Measurements from ENCODE around the gene C11orf68. TPM values are rescaled to one million over a fixed set of nuclear protein-coding genes. Genes with fewer than 3 reads are reported as not detected.
"Not testable (repeated sequence)": the region's sequence is repeated elsewhere in the genome, so short reads cannot be mapped to it uniquely, and the experiment has no call there.

The C11orf68 gene
- total RNA-seq, 1 donor from 2014 or later, result 27.2 TPM

DNA sequence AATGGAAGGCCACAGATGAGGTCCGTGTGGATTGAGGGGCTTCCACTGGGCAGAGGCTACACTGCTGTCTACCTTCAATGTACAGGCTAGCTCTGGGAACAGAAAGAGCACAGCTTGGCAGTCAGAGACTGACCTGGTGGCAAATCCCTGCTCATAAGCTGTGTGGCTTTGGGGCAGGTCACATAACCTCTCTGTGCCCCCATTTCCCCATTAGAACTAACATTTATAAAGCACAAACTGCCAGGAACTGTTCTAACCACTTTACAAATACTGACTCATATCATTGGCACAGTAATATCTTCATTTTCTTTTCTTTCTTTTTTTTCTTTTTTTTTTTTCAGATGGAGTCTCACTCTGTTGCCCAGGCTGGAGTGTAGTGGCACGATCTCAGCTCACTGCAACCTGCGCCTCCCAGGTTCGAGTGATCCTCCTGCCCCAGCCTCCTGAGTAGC is 21.8 kb downstream of the C11orf68 start:
- TF ChIP-seq, protein P1, sequence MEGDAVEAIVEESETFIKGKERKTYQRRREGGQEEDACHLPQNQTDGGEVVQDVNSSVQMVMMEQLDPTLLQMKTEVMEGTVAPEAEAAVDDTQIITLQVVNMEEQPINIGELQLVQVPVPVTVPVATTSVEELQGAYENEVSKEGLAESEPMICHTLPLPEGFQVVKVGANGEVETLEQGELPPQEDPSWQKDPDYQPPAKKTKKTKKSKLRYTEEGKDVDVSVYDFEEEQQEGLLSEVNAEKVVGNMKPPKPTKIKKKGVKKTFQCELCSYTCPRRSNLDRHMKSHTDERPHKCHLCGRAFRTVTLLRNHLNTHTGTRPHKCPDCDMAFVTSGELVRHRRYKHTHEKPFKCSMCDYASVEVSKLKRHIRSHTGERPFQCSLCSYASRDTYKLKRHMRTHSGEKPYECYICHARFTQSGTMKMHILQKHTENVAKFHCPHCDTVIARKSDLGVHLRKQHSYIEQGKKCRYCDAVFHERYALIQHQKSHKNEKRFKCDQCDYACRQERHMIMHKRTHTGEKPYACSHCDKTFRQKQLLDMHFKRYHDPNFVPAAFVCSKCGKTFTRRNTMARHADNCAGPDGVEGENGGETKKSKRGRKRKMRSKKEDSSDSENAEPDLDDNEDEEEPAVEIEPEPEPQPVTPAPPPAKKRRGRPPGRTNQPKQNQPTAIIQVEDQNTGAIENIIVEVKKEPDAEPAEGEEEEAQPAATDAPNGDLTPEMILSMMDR (conservative IDR thresholded peaks at IDR 0.05), result no peak
- Mint-ChIP-seq H3K4me3 (peak overlapping the region; percentile 38), H3K27me3 (ENCODE audit: low read depth) (peaks cover 54% of the 10 kb centered on the region), H3K36me3 (ENCODE audit: low read depth) (no peaks in the 10 kb centered on the region), H3K4me1 (peaks cover 28% of the 10 kb centered on the region), H3K27ac (ENCODE audit: unreplicated experiment) (no peak overlapping the region), H3K9me3 (no peaks in the 10 kb centered on the region)
- DNase-seq (ENCODE audit: low read depth, low spot score), result no peak

DNA sequence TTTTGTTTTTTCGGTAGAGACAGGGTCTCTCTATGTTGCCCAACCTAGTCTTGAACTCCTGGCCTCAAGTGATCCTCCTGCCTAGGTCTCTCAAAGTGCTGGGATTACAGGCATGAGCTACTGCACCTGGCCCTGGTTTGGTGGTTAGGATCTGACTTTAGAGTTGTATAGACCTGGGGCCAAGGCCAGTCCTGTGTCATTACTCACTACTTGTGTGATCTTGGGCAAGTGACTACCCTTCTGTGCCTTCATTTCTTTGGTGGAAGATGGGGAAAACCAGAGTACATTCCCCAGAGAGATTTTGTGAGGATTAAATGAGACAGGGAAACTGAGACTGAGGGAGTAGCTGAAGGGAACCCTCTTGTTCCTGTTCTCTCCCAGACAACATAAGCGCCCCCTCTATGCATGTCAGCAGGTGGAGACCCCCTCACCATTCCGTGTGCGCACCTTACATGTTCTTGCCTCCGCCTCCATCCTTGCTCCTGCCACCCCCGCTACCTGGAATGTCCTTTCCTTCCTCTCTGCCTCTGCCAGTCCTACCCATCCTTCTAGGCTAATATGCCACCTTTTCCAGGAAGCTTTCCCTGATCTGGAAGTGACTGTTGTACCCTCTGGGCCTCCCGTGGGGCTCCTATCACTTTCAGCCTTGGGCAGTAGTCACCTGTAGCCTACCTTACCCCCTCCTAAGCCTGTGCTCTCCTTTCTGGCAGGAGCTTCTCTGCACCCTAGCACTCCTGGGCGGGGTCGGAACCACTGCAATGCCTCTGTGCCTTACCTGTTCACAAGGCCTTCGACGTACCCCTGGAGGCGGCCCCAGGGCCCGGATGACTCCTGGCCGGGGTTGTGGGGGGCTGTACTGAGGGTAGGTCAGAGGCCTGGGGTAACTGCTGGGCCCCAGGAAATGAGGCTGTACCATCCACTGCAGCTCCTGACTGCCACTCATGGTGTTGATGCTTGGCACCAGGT is 22.5 kb downstream of the C11orf68 start:
- H3K9me3 Mint-ChIP-seq, result no peaks in the 10 kb centered on the region
- H3K4me3 Mint-ChIP-seq, result peak overlapping the region; percentile 65
- peaks cover 28% of the 10 kb centered on the region for H3K4me1 Mint-ChIP-seq
- TF ChIP-seq, protein P1 (conservative IDR thresholded peaks at IDR 0.05), result no peak
- H3K36me3 Mint-ChIP-seq (ENCODE audit: low read depth), result no peaks in the 10 kb centered on the region
- peaks cover 46% of the 10 kb centered on the region for H3K27me3 Mint-ChIP-seq (ENCODE audit: low read depth)
- H3K27ac Mint-ChIP-seq (ENCODE audit: unreplicated experiment), result no peak overlapping the region
- DNase-seq (ENCODE audit: low read depth, low spot score), result no peak

DNA sequence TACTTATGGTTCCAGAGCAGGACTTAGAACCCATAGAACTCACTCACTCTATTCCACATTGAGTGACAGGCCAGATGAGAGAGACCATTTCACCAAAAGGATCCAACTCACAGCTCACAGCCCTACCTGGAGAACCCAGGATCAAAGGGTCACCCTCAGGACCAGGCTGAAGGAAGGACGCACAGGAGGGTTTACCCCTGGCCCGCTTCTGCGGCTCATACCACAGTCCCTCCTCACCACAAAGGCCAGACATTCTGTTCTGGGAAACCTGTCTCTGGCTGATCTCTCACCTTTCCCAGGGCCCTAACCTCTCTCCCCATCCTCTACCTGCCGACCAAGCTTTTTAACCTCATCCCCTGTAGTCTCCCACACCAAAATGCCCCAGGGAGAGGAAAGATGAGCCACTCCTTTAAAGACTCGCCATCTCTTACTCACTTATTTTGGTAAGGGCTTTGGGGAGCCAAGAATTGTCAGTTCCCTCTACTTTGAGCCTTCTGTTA is 23.3 kb downstream of the C11orf68 start:
- H3K27ac Mint-ChIP-seq (ENCODE audit: unreplicated experiment), result no peak overlapping the region

DNA sequence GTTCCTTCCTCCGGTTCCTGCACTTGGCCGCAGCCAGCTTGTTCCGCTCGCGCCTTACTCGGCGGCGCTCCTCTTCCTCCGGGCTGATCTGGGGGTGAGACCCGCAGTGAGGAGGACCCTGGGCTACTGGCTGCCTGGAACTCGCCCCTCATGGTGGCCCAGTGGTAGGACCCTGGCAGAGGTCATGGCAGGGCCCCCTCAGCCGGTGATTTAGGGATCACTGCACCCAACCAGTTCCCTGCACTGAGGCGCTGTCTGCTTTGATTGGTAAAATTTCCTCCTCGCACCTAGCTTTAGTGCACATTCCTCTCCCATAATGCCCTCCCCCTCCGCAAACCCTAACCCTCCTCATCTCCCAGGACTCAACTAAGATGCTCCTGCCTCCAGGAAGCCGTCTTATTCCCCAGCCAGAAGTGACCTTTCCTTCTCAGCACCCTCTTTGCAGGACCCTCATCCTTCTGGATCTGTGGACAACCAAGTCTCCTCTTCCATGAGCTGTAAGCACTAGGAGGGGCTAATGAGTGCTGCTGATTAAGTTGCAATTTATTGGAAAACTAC is 24.7 kb downstream of the C11orf68 start:
- Mint-ChIP-seq H3K27ac (ENCODE audit: unreplicated experiment) (no peak overlapping the region), H3K4me1 (peaks cover 34% of the 10 kb centered on the region), H3K9me3 (no peaks in the 10 kb centered on the region), H3K36me3 (ENCODE audit: low read depth) (no peaks in the 10 kb centered on the region), H3K27me3 (ENCODE audit: low read depth) (peaks cover 39% of the 10 kb centered on the region), H3K4me3 (peak overlapping the region; percentile 78)
- no peak for DNase-seq (ENCODE audit: low read depth, low spot score)
- TF ChIP-seq, protein P1 (conservative IDR thresholded peaks at IDR 0.05), result no peak

More for the DNA sequence above, 23.3 kb downstream of the C11orf68 start:
- no peak for DNase-seq (ENCODE audit: low read depth, low spot score)
- no peaks in the 10 kb centered on the region for H3K9me3 Mint-ChIP-seq
- TF ChIP-seq, protein P1 (conservative IDR thresholded peaks at IDR 0.05), result no peak
- peaks cover 22% of the 10 kb centered on the region for H3K4me1 Mint-ChIP-seq
- H3K27me3 Mint-ChIP-seq (ENCODE audit: low read depth), result peaks cover 38% of the 10 kb centered on the region
- no peaks in the 10 kb centered on the region for H3K36me3 Mint-ChIP-seq (ENCODE audit: low read depth)
- peak overlapping the region; percentile 65 for H3K4me3 Mint-ChIP-seq

DNA sequence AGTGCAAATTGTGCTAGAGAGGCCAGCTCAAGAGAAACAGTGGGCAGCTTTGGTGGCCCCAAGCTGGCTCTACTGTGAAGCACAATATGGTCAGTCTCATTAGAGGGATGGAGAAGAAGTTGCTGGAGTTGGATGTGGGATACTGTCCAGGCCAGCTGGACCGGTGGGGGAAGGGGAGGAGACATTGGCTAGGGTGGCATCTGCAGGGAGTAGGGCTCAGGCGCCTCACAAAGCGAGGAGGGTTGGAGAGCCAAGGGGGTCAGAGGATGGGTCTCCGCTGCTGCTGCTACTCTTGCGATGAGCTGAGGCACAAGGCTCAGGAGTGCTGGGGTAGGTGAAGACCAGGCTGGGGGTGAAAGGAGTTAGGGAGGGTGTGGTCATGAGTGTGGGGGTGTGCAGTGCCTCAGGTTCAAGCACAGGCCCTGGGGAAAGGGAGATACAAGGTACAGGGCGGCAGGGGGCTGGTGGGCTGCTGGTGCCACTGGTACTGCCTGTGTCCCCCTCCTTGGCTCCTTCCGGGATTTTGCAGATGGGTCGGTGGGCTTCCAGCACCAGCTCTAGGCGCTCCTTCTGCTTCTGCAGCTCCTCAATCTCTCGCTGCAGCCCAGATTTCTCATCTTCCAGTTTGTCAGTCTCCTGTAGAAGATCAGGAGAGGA is 26.1 kb downstream of the C11orf68 start:
- DNase-seq (ENCODE audit: low read depth, low spot score), result no peak
- no peak overlapping the region for H3K27ac Mint-ChIP-seq (ENCODE audit: unreplicated experiment)
- TF ChIP-seq, protein P1 (conservative IDR thresholded peaks at IDR 0.05), result no peak
- H3K9me3 Mint-ChIP-seq, result no peaks in the 10 kb centered on the region
- H3K36me3 Mint-ChIP-seq (ENCODE audit: low read depth), result no peaks in the 10 kb centered on the region
- H3K4me3 Mint-ChIP-seq, result peak overlapping the region; percentile 83
- H3K27me3 Mint-ChIP-seq (ENCODE audit: low read depth), result peaks cover 33% of the 10 kb centered on the region
- H3K4me1 Mint-ChIP-seq, result peaks cover 40% of the 10 kb centered on the region

DNA sequence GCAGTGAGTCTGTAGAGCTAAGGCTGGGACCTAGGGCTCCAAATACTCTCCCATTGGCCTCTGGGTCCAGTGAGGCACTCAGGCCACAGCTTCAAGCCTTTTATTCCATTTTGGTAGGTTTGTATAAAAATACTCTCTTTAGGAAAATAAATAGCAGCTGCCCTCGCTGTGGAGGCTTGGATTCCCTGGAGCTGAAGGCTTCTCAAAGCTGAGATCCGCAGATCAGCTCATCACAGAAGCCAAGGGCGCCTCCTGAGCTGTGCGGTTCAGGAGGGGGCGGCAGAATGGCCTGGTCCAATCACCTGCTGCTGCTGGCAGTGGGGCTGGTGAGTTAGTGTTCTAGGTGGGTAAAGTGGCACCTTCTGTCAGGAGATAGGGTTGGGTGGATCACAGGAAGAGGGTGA is 26.7 kb downstream of the C11orf68 start:
- peaks cover 46% of the 10 kb centered on the region for H3K4me1 Mint-ChIP-seq
- H3K4me3 Mint-ChIP-seq, result peak overlapping the region; percentile 83
- H3K27me3 Mint-ChIP-seq (ENCODE audit: low read depth), result peaks cover 27% of the 10 kb centered on the region
- H3K36me3 Mint-ChIP-seq (ENCODE audit: low read depth); H3K9me3 Mint-ChIP-seq; DNase-seq (ENCODE audit: low read depth, low spot score); H3K27ac Mint-ChIP-seq (ENCODE audit: unreplicated experiment): not testable (repeated sequence)
